SK-N-SH (cell line): ENCODE results near the gene LGR6. TPM values are rescaled to one million over a fixed set of nuclear protein-coding genes. Genes with fewer than 3 reads are reported as not detected.

Source experiments
- CTCF ChIA-PET: fragments of 300-600, 350-600 bp; formaldehyde crosslinking; extraction: SDS; loops from one replicate; lab custom pipeline; 2021; lab: Yijun Ruan, JAX
- POLR2A ChIA-PET: fragments of 350-600 bp; sonication (Branson Sonifier 250); formaldehyde crosslinking; extraction: SDS; loops from one replicate; lab custom pipeline; 2020; ENCODE audit warnings: antibody characterized with exemption, inconsistent platforms; lab: Yijun Ruan, JAX
- DNase-seq: peaks from one replicate; pipeline ENCODE4 v3.0.0; 2012
- H2AFZ ChIP-seq: fragments of 200-600 bp; sonication (generic); 2 replicates; pipeline ENCODE4 v1.8.1; 2016; ENCODE audit warnings: antibody characterized with exemption, mild to moderate bottlenecking, low read depth
- H3F3A ChIP-seq: fragments of 200-600 bp; sonication (generic); replicated peaks from 2 replicates; pipeline ENCODE3; 2016; ENCODE audit warnings: antibody characterized with exemption, mild to moderate bottlenecking; ENCODE audit not compliant: insufficient read depth
- H3K27ac ChIP-seq, 2 experiments: fragments of 200-500 bp in 1 of 2; fragments of 200-600 bp in 1 of 2; sonication (Bioruptor generic) in 1 of 2; sonication (generic), shearing (Covaris generic) in 1 of 2; 2 replicates each; pipeline versions ENCODE4 v1.5.1 to v1.6.1; 2014 to 2016; ENCODE audit warnings: low read depth in 2 of 2, inconsistent platforms in 1 of 2, low read length in 1 of 2, mild to moderate bottlenecking in 1 of 2, mixed read lengths in 1 of 2
- H3K27me3 ChIP-seq: fragments of 200-600 bp; sonication (generic), shearing (Covaris generic); 2 replicates; pipeline ENCODE4 v1.6.1; 2016; ENCODE audit warnings: mixed run types; ENCODE audit not compliant: insufficient read depth
- H3K36me3 ChIP-seq, 2 experiments: fragments of 200-500 bp in 1 of 2; fragments of 200-600 bp in 1 of 2; sonication (Bioruptor generic) in 1 of 2; sonication (generic) in 1 of 2; replicated peaks in 1 of 2; 2 replicates each; pipeline versions ENCODE3 to v1.5.1; 2014 to 2016; ENCODE audit warnings: low read length in 1 of 2, mild to moderate bottlenecking in 1 of 2; ENCODE audit not compliant: insufficient read depth in 2 of 2, control insufficient read depth in 1 of 2
- H3K4me1 ChIP-seq, 2 experiments: fragments of 200-500 bp in 1 of 2; fragments of 200-600 bp in 1 of 2; sonication (Bioruptor generic) in 1 of 2; sonication (generic), shearing (Covaris generic) in 1 of 2; 2 replicates each; pipeline versions ENCODE4 v1.5.1 to v1.6.1; 2014 to 2016; ENCODE audit warnings: low read depth in 1 of 2, low read length in 1 of 2, mixed run types in 1 of 2; ENCODE audit not compliant: insufficient read depth in 2 of 2, control insufficient read depth in 1 of 2
- H3K4me2 ChIP-seq: fragments of 200-600 bp; sonication (generic), shearing (Covaris generic); 2 replicates; pipeline ENCODE4 v1.6.1; 2017; ENCODE audit warnings: mixed run types
- H3K4me3 ChIP-seq, 2 experiments: fragments of 200-500 bp in 1 of 2; fragments of 200-600 bp in 1 of 2; sonication (Bioruptor generic) in 1 of 2; sonication (generic), shearing (Covaris generic) in 1 of 2; 2 replicates each; pipeline versions ENCODE4 v1.5.1 to v1.8.1; 2014 to 2016; ENCODE audit warnings: low read depth in 2 of 2, inconsistent platforms in 1 of 2, low read length in 1 of 2, mild to moderate bottlenecking in 1 of 2, mixed read lengths in 1 of 2, moderate library complexity in 1 of 2
- H3K79me2 ChIP-seq: fragments of 200-600 bp; sonication (generic); 2 replicates; pipeline ENCODE4 v1.8.1; 2017; ENCODE audit warnings: mild to moderate bottlenecking; ENCODE audit not compliant: insufficient read depth
- H3K9ac ChIP-seq: fragments of 200-600 bp; sonication (generic); 2 replicates; pipeline ENCODE4 v1.6.1; 2017; ENCODE audit warnings: mixed run types
- H3K9me2 ChIP-seq: fragments of 200-600 bp; sonication (generic); 2 replicates; pipeline ENCODE4 v1.6.1; 2017; ENCODE audit warnings: mixed run types
- H3K9me3 ChIP-seq: fragments of 200-600 bp; sonication (generic); 2 replicates; pipeline ENCODE4 v1.6.1; 2017; ENCODE audit warnings: mixed run types, mild to moderate bottlenecking, moderate library complexity
- H4K20me1 ChIP-seq: fragments of 200-600 bp; sonication (generic); 2 replicates; pipeline ENCODE4 v1.6.1; 2017; ENCODE audit warnings: mild to moderate bottlenecking, mixed run types; ENCODE audit not compliant: insufficient read depth
- ELF1 ChIP-seq: IDR thresholded peaks from 2 replicates; pipeline ENCODE4 v1.4.0; 2012
- EP300 ChIP-seq, 2 experiments: IDR thresholded peaks; 2 replicates each; pipeline versions ENCODE4 v1.4.0 to v1.6.1; 2012; ENCODE audit warnings: borderline replicate concordance in 1 of 2, low read depth in 1 of 2, low read length in 1 of 2
- GATA2 ChIP-seq: sonication (generic); formaldehyde crosslinking; IDR thresholded peaks from 2 replicates; pipeline ENCODE4 v1.5.0; 2020; ENCODE audit warnings: mild to moderate bottlenecking, missing genetic modification reagents
- JUND ChIP-seq: IDR thresholded peaks from 2 replicates; pipeline ENCODE4 v1.4.0; 2012
- MEF2A ChIP-seq: IDR thresholded peaks from 2 replicates; pipeline ENCODE4 v1.4.0; 2012; ENCODE audit warnings: low read depth, borderline replicate concordance
- POLR2AphosphoS5 ChIP-seq: IDR thresholded peaks from 2 replicates; pipeline ENCODE4 v1.6.1; 2012; ENCODE audit warnings: low read depth, low read length
- RCOR1 ChIP-seq: fragments of 150-350 bp; IDR thresholded peaks from 2 replicates; pipeline ENCODE4 v1.6.1; 2017; ENCODE audit warnings: antibody characterized with exemption, low read length
- SMC3 ChIP-seq: IDR thresholded peaks from 2 replicates; pipeline ENCODE4 v1.6.1; 2012; ENCODE audit warnings: low read depth, low read length, improper control_type of control experiment
- WGBS: methylation state at CpG from one replicate; pipeline ENCODE4 v1.1.6; 2017; ENCODE audit warnings: low lambda C conversion rate; 5-methylcytosine and 5-hydroxymethylcytosine counted together
- polyA plus RNA-seq, 3 experiments: library from polyadenylated mRNA; depleted of rRNA; stranded (reverse); fragments of >200 nt; gene quantifications; 2 replicates each; pipeline ENCODE4 v1.2.3, GENCODE V29; 2012
- TF ChIP-seq, protein P1 (sequence below): IDR thresholded peaks from 2 replicates; pipeline ENCODE4 v1.4.0; 2012; ENCODE audit warnings: low read depth, borderline replicate concordance
- TF ChIP-seq, protein P2 (sequence below): IDR thresholded peaks from 2 replicates; pipeline ENCODE4; 2012
- TF ChIP-seq, protein P3 (sequence below): fragments of 150-350 bp; IDR thresholded peaks from 2 replicates; pipeline ENCODE4 v1.6.1; 2017; ENCODE audit warnings: antibody characterized with exemption, low read length, low read depth, borderline replicate concordance

The LGR6 gene
- polyA plus RNA-seq, 1 of the 3 experiments (the other 2 are of a cell fraction) = 0.03 TPM

DNA sequence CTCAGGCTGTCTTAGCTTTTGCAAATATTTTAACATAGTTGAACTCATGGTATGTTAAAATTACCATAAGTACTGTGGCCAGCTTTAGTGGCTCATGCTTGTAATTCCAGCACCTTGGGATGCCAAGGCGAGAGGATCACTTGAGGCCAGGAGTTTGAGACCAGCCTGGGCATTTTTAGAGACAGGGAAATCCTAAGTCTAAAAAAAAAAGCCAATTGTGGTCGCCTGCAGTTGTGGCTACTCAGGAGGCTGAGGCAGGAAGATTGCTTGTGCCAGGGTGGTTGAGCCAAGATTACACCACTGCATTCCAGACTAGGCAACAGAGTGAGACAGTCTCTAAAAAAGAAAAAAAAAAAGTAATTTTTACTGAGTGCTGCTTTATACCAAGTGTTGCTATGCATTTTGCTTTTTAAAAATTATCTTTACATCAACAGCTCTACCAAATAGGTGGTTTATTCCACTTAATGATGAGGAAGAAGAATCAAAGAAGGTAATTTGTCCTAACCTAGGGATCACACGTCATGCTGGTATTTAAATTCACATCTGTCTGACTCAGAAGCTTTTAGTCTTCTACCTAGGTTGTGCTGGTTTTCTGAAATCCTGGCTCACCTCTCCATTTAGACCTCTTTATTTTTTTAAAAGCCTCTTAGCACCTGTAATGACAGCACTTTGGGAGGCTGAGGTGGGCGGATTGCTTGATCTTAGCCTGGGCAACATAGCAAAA is 171.7 kb downstream of the LGR6 start (continued):
- TF ChIP-seq POLR2AphosphoS5 (no peak), ELF1 (no peak)

DNA sequence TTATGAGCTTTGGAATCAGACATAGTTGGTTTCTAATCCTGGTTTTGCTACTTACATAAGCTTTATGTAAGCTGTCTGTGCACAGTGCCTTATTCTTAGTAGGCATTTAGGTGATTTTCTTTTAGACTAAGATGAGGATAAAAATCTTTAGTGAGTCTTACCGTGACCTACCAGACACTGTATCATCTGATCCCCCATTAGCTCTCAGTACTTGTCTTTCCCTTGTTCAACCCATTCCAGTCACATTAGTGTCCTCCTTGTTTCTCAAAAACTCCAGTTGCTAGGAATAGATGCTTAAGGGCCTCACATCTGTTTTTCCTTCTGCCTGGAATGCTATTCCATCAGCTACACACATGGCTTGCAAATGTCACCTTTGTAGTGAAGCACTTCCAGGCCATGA is 173.7 kb downstream of the LGR6 start:
- DNase-seq = peak; percentile 23
- Histone ChIP-seq H3K4me1 (peaks cover 0 to 2% of the 10 kb centered on the region in 2 experiments; a peak in 1 of 4 replicates), H3K27ac (peak overlapping the region in 1 of 2 experiments; percentile 5; a peak in 1 of 4 replicates), H3F3A (no peaks in the 10 kb centered on the region), H3K9me2 (no peaks in the 10 kb centered on the region), H3K79me2 (no peaks in the 10 kb centered on the region; the same call in 1 of the 2 replicates), H3K9ac (no peak overlapping the region), H3K4me3 (no peak overlapping the region), H3K27me3 (no peaks in the 10 kb centered on the region), H3K36me3 (no peaks in the 10 kb centered on the region), H4K20me1 (no peaks in the 10 kb centered on the region), H2AFZ (no peak overlapping the region), H3K4me2 (no peak overlapping the region), H3K9me3 (no peaks in the 10 kb centered on the region)
- ChIA-PET CTCF (interaction anchor here (1.1 to 1.4 kb wide), 2 partner anchors 18 to 232 kb away, joined by 3 to 6 read pairs; no protein-coding TSS in a partner anchor), POLR2A (no interaction called here)
- WGBS = 100% methylated on average over 1 of the region's 1 CpG
- TF ChIP-seq JUND = no peak
- TF ChIP-seq, protein P1, sequence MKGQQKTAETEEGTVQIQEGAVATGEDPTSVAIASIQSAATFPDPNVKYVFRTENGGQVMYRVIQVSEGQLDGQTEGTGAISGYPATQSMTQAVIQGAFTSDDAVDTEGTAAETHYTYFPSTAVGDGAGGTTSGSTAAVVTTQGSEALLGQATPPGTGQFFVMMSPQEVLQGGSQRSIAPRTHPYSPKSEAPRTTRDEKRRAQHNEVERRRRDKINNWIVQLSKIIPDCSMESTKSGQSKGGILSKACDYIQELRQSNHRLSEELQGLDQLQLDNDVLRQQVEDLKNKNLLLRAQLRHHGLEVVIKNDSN = no peak
- no peak for TF ChIP-seq RCOR1
- TF ChIP-seq GATA2 (CRISPR knock-in tag) = no peak
- no peak for TF ChIP-seq EP300 (IDR thresholded peaks at IDR 0.05; ENCODE audit: borderline replicate concordance in 1 of 2, low read depth in 1 of 2, low read length in 1 of 2)
- TF ChIP-seq, protein P2, sequence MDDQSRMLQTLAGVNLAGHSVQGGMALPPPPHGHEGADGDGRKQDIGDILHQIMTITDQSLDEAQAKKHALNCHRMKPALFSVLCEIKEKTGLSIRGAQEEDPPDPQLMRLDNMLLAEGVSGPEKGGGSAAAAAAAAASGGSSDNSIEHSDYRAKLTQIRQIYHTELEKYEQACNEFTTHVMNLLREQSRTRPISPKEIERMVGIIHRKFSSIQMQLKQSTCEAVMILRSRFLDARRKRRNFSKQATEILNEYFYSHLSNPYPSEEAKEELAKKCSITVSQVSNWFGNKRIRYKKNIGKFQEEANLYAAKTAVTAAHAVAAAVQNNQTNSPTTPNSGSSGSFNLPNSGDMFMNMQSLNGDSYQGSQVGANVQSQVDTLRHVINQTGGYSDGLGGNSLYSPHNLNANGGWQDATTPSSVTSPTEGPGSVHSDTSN = no peak
- no peak for TF ChIP-seq MEF2A
- no peak for TF ChIP-seq SMC3
- TF ChIP-seq, protein P3, sequence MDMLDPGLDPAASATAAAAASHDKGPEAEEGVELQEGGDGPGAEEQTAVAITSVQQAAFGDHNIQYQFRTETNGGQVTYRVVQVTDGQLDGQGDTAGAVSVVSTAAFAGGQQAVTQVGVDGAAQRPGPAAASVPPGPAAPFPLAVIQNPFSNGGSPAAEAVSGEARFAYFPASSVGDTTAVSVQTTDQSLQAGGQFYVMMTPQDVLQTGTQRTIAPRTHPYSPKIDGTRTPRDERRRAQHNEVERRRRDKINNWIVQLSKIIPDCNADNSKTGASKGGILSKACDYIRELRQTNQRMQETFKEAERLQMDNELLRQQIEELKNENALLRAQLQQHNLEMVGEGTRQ = no peak

Other genes with a start within 250 kb of the LGR6 start
- gene LMOD1, start 247.3 kb upstream of the LGR6 start, polyA plus RNA-seq (2012; rRNA removed) = 2.7 and 4.9 TPM in 2 replicates
- gene TIMM17A, start 238.3 kb upstream of the LGR6 start, polyA plus RNA-seq (2012; rRNA removed) = 33.6 and 51.6 TPM in 2 replicates
- gene RNPEP, start 211.2 kb upstream of the LGR6 start, polyA plus RNA-seq (2012; rRNA removed) = 36.7 and 46.7 TPM in 2 replicates
- gene ELF3, start 183.2 kb upstream of the LGR6 start, polyA plus RNA-seq (2012; rRNA removed) = 0.10 and 0.11 TPM in 2 replicates
- not detected in 2 replicates for gene GPR37L1, start 70.9 kb upstream of the LGR6 start, polyA plus RNA-seq (2012; rRNA removed)
- gene ARL8A, start 49.1 kb upstream of the LGR6 start, polyA plus RNA-seq (2012; rRNA removed) = 62.0 and 66.9 TPM in 2 replicates
- not detected in 2 replicates for gene PTPN7, start 33.2 kb upstream of the LGR6 start, polyA plus RNA-seq (2012; rRNA removed)
- gene UBE2T, start 148.1 kb downstream of the LGR6 start, polyA plus RNA-seq (2012; rRNA removed) = 72.2 and 88.7 TPM in 2 replicates
- gene PPP1R12B, start 154.9 kb downstream of the LGR6 start, polyA plus RNA-seq (2012; rRNA removed) = 2.8 and 5.3 TPM in 2 replicates